ENCODE data around the gene MACROD2. TPM values are rescaled to one million over a fixed set of nuclear protein-coding genes. Genes with fewer than 3 reads are reported as not detected.

The MACROD2 gene
- polyA plus RNA-seq, 1 donor (not counting 4 experiments of a cell fraction or from before 2014, with no cell fraction given), result 0.71 TPM

DNA sequence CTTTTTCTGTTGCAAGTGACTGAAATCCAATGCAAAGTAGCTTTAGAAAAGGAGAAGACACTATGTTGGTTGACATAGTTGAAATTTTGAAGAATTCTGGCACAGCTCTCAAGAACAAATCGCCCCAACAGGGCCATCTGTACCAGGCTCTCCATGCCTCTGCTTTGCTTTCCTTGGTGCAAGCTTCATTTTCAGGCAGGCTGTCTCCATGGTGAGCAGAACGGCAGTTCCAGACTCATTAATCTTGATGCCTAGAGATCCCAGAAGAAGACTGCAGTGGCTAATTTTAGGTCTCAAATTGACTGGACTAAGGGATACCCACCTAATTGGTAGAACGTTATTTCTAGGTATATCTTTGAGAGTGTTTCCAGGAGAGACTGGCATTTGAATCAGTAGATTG, 1292.8 kb downstream of the MACROD2 start:
- H3K27me3 ChIP-seq (ENCODE audit: control insufficient read depth, extremely low read depth, insufficient read depth, low read length), result no peaks in the 10 kb centered on the region
- no peak for FAIRE-seq
- H3K79me2 ChIP-seq (ENCODE audit: control insufficient read depth, insufficient read depth, low read length), result no peaks in the 10 kb centered on the region
- dilution Hi-C loops (cut with MboI; ENCODE audit: extremely low pct_ligation_motif_present, low sequenced_read_pairs), result no loop called here
- H3K4me1 ChIP-seq (ENCODE audit: control insufficient read depth, extremely low read depth, insufficient read depth, low read length), result no peaks in the 10 kb centered on the region
- no peak overlapping the region for H2AFZ ChIP-seq (ENCODE audit: control insufficient read depth, low read length)
- H4K20me1 ChIP-seq (ENCODE audit: control insufficient read depth, extremely low read depth, insufficient read depth, low read length), result no peaks in the 10 kb centered on the region
- H3K9ac ChIP-seq (ENCODE audit: control insufficient read depth, extremely low read depth, insufficient read depth, low read length), result no peak overlapping the region
- no peak overlapping the region for H3K27ac ChIP-seq (ENCODE audit: control insufficient read depth, insufficient read depth, low read length)
- H3K4me3 ChIP-seq (ENCODE audit: control insufficient read depth in 2 of 3, extremely low read depth in 1 of 3, insufficient read depth in 2 of 3, low read depth in 1 of 3, low read length in 3 of 3), result no peak overlapping the region
- TF ChIP-seq EZH2 (IDR thresholded peaks at IDR 0.05; ENCODE audit: low read length), result no peak
- TF ChIP-seq, protein P1, sequence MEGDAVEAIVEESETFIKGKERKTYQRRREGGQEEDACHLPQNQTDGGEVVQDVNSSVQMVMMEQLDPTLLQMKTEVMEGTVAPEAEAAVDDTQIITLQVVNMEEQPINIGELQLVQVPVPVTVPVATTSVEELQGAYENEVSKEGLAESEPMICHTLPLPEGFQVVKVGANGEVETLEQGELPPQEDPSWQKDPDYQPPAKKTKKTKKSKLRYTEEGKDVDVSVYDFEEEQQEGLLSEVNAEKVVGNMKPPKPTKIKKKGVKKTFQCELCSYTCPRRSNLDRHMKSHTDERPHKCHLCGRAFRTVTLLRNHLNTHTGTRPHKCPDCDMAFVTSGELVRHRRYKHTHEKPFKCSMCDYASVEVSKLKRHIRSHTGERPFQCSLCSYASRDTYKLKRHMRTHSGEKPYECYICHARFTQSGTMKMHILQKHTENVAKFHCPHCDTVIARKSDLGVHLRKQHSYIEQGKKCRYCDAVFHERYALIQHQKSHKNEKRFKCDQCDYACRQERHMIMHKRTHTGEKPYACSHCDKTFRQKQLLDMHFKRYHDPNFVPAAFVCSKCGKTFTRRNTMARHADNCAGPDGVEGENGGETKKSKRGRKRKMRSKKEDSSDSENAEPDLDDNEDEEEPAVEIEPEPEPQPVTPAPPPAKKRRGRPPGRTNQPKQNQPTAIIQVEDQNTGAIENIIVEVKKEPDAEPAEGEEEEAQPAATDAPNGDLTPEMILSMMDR (optimal IDR thresholded peaks at IDR 0.05 in 1 of 3, IDR thresholded peaks at IDR 0.05 in 1 of 3, conservative IDR thresholded peaks at IDR 0.05 in 1 of 3; ENCODE audit: extremely low read depth in 1 of 3, insufficient read depth in 2 of 3, low read length in 3 of 3), result no peak
- H3K36me3 ChIP-seq (ENCODE audit: control insufficient read depth in 2 of 2, extremely low read depth in 1 of 2, insufficient read depth in 2 of 2, low read length in 2 of 2), result no peaks in the 10 kb centered on the region
- H3K9me3 ChIP-seq (ENCODE audit: control insufficient read depth, low read depth, low read length), result no peaks in the 10 kb centered on the region
- no peak for DNase-seq (ENCODE audit: low read depth, low spot score)
- no peaks in the 10 kb centered on the region for H3K9me1 ChIP-seq (ENCODE audit: control insufficient read depth, extremely low read depth, insufficient read depth, low read length)
- no peak overlapping the region for H3K4me2 ChIP-seq (ENCODE audit: control insufficient read depth, extremely low read depth, insufficient read depth, low read depth, low read length)

DNA sequence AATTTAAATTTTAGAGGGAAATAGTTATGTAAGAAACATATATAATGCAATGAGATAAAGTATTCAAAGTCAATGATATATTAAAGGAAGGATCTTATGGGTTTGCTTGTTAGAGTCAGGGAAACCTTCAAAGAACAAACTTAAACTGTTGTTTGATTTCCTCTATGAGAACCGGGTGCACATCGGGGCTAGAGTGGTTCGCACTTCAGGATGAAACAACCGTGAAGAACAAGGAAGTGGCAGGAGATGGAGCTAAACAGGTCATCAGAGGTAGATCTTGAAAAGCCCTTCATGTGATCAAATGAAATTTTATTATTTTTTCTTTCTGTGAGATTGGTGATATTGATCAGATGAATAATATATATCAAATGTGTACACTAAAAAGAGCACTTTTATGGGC, 1294.0 kb downstream of the MACROD2 start:
- H3K27ac ChIP-seq (ENCODE audit: control insufficient read depth, insufficient read depth, low read length), result no peak overlapping the region
- H3K9ac ChIP-seq (ENCODE audit: control insufficient read depth, extremely low read depth, insufficient read depth, low read length), result no peak overlapping the region
- H3K27me3 ChIP-seq (ENCODE audit: control insufficient read depth, extremely low read depth, insufficient read depth, low read length), result no peaks in the 10 kb centered on the region
- TF ChIP-seq EZH2 (IDR thresholded peaks at IDR 0.05; ENCODE audit: low read length), result no peak
- TF ChIP-seq, protein P1 (optimal IDR thresholded peaks at IDR 0.05 in 1 of 3, IDR thresholded peaks at IDR 0.05 in 1 of 3, conservative IDR thresholded peaks at IDR 0.05 in 1 of 3; ENCODE audit: extremely low read depth in 1 of 3, insufficient read depth in 2 of 3, low read length in 3 of 3), result no peak
- H3K9me1 ChIP-seq (ENCODE audit: control insufficient read depth, extremely low read depth, insufficient read depth, low read length), result no peaks in the 10 kb centered on the region
- H3K36me3 ChIP-seq (ENCODE audit: control insufficient read depth in 2 of 2, extremely low read depth in 1 of 2, insufficient read depth in 2 of 2, low read length in 2 of 2), result no peaks in the 10 kb centered on the region
- no peaks in the 10 kb centered on the region for H3K4me1 ChIP-seq (ENCODE audit: control insufficient read depth, extremely low read depth, insufficient read depth, low read length)
- dilution Hi-C loops (cut with MboI; ENCODE audit: extremely low pct_ligation_motif_present, low sequenced_read_pairs), result no loop called here
- no peak overlapping the region for H3K4me3 ChIP-seq (ENCODE audit: control insufficient read depth in 2 of 3, extremely low read depth in 1 of 3, insufficient read depth in 2 of 3, low read depth in 1 of 3, low read length in 3 of 3)
- H2AFZ ChIP-seq (ENCODE audit: control insufficient read depth, low read length), result no peak overlapping the region
- H3K4me2 ChIP-seq (ENCODE audit: control insufficient read depth, extremely low read depth, insufficient read depth, low read depth, low read length), result no peak overlapping the region
- FAIRE-seq, result no peak
- DNase-seq (ENCODE audit: low read depth, low spot score), result no peak
- H3K79me2 ChIP-seq (ENCODE audit: control insufficient read depth, insufficient read depth, low read length), result no peaks in the 10 kb centered on the region
- no peaks in the 10 kb centered on the region for H4K20me1 ChIP-seq (ENCODE audit: control insufficient read depth, extremely low read depth, insufficient read depth, low read length)
- H3K9me3 ChIP-seq (ENCODE audit: control insufficient read depth, low read depth, low read length), result no peaks in the 10 kb centered on the region
